NCI-H69 (cell line): ENCODE data around the gene NOL8.

Source experiments
- DNase-seq: peaks from one replicate; lab custom pipeline; 2025; lab: John Stamatoyannopoulos, UW

Gene NOL8

DNA sequence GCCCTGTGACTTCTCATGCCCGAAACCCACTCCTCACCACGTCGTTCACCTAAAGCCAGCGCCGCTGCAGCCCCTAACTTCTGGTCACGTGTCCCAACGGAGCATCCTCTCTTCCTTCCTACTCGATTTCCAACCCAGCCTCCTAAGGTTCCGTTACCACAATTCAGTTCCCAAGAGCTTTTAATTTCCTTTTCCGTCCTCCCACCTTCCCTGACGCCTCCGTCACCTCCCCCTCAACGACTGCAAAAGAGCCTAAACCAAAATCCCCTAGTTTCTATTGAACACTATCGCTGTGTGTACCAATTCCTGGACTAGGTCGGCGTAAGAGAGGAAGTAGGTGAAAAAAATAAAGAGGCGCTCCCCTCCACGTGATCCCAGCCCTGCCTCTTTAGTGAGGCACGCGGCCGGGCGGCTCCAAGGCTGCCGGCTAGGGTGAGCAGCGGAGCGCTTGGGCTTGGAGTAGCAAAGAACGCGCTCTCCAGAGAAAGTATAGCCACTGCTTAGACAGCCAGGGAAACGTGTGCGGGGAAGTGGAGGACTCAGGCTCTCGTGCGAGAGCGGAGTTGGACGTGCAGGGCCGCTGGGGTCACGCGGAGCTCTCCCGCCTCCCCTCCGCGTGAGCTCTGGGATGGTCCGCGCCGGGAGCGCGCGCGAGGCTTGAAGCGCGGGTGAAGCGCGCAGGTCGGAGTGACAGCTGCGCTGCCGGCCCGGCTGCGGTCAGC lies at the start of gene NOL8, which contains the start of gene CENPP:
Gene NOL8, minus strand, starts transcription at position 82 of the 722 bp plus-strand sequence. CDS start 1,189 bp downstream, outside the sequence.
Gene CENPP, plus strand, starts transcription at position 685 of the 722 bp plus-strand sequence.
- peak; percentile 96 for DNase-seq

DNA sequence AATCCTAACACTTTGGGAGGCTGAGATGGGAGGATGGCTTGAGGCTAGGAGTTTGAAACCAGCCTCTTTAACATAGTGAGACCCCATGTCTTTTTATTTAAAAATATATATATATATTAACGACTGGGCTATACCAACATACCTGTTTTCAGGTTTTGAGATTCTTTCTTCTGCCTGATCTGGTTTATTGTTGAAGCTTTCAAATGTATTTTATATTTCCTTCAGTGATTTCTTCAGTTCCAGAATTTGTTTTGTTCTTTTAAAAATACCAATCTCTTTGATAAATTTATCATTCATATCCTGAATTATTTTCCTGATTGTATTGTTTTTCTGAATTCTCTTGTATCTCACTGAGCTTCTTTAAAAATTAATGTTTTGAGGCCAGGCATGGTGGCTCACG lies 48.0 kb upstream of the NOL8 start:
- DNase-seq, result no peak

GRCh38 chr9:92369075-92369474 lies 43.9 kb upstream of the NOL8 start:
- no peak for DNase-seq

- no peak for DNase-seq
Measured at GRCh38 chr9:92360083-92360482, 34.9 kb upstream of the NOL8 start.

GRCh38 chr9:92359394-92359995 lies 34.3 kb upstream of the NOL8 start:
- DNase-seq, result no peak

- no peak for DNase-seq
Measured at GRCh38 chr9:92353051-92353450, 27.9 kb upstream of the NOL8 start.

GRCh38 chr9:92350740-92351133 lies 25.6 kb upstream of the NOL8 start:
- no peak for DNase-seq

DNA sequence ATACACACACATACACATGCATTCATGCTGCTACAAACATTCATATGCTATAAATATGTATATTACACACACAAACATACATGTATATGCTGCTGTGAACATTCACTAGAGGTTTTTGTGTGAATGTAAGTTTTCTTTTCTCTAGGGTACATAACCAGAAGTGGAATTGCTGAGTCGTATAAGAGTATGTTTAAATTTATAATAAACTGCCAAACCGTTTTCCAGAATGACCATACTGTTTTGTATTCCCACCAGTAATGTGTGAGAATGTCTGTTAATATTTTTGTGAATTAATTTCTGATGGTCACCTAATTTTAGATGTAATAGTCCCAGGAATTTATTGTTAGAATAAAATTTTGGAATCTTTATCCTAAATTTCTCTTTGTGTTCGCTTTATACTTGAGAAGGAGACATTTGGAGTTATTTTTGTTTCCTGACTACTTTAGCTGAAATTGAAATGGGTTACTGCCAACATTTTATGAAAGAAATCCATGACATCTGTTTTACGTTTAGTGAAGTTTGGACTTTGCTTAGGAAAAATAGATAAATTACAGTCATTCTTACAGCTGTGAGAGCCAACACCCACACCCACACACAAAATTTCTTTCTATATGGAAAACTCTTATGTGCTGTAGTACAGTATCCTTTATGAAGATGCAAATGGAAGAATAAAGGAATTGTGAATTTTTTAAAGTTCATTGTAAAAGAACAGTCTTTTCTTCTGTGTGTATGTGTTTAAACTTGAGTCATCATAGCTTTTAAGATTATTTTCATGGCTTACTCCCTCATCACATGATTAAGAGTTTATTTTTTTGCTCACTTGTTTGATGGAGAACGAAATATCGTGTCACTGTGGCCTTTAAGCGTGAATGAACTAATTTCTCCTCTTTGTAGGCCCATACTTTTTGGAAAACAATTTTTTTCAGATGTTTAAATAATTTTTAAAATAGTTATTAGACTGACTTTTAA lies 24.9 kb upstream of the NOL8 start:
- no peak for DNase-seq

DNA sequence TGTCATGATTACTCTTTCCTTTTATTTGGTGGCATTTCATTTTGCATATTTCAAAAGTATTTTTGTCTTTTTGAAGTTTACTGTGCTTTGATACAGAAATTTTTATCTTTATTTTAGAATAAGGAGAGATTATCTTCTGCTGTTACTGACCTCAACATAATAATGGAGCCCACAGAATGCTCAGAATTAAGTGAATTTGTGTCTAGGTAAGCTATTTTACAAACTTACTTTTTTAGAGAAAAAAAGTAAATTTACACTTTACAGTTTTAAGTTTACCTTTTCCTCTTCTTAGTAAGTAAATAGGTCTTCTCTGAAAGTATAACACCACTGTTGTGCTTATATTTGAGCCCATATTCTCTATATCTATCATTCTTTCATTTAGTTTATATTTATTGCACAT lies 20.4 kb upstream of the NOL8 start:
- no peak for DNase-seq

- peak; percentile 19 for DNase-seq
Measured at GRCh38 chr9:92342825-92343488, 17.8 kb upstream of the NOL8 start.

DNA sequence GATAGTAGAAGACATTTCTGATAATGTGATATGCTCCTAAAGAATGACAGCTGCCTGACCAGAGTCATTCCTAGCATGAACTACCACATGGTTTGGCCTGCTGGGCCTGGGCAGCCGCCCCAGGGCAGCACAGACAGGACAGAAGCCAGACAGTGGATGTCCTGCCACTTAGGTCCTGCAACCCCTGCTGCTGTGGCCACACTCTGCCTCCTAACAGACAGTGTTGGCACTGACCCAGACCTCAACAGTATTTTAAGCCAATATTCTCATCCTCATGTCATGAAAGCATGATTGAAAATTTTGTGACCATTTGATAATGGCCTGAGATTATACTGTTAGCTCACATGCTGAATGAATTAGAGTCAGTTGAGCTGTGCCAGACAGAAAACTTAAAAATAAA lies 16.4 kb upstream of the NOL8 start:
- DNase-seq, result no peak

- no peak for DNase-seq
Measured at GRCh38 chr9:92333282-92333634, 8.1 kb upstream of the NOL8 start.

DNA sequence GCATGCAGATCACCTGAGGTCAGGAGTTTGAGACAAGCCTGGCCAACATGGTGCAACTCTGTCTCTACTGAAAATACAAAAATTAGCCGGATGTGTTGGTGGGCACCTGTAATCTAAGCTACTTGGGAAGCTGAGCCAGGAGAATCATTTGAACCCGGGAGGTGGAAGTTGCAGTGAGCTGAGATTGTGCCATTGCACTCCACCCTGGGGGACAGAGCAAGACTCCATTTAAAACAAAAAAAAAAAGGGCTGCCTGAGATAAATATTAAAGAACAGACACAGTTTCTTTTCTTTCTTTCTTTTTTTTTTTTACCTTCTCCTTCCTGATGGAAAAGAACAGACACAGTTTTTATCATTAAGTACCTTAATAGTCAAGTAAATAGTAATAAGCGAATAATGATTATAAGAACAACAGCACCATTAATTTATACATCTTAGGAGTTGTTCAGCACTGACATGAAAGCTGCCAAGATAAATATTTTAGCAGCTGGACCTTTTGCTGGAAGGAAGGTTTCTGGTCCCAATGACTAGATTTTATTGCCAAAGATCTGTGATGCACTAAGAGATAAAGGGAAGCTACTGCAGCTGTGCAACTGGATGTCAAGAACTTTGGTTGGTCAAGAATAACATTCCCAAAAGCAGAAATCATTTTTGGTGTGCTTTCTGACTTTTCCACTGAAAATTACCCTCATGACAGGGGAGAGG lies 7.6 kb upstream of the NOL8 start:
- DNase-seq, result no peak

DNA sequence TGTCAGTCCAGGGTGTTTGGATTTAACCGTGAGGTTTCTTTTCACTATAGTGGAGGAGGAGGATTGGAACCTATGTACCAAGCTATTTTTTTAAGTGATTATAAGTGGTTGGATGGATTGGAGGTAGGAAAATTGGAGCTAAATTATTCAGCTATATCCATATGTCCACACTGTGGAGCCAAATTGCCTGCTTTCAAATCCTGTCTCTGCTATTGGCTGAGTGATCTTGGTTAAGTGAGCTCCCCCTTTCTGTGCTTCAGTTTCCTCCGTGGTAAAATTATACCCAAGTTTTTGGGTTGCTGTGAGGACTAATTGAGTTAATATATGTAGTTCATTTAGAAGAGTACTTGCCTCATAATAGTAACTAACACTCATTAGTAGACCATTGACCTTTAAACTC lies 3.1 kb upstream of the NOL8 start:
- DNase-seq, result peak; percentile 88

DNA sequence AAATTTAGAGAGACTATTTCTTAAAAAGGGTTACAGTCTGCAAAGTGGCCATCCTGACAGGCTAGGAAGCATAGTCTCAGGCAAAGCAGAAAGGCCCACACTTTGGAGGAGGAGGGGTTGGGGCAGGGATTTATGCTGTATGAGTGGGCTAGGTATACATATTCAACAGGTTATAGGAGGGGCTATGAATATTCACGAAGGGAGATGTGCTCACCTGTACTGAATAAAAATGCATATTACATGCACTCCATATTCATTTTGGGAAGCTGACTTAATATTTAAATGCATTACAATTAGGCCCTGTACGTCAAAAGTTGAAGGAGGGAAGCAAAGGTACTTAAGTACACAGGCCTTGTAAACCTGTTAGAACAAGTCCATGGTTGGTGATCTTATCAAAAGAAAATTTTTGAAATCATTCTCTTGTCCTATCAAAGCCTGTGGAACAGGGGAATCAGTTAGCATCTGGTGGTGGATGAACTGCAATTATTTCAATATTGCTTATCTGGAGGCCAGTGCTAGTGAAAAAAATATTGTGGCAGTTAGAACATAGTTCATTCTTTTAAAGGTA lies 2.2 kb upstream of the NOL8 start:
- peak; percentile 56 for DNase-seq

GRCh38 chr9:92325991-92326500 lies 896 bp upstream of the NOL8 start:
- peak; percentile 80 for DNase-seq

- no peak for DNase-seq
Measured at GRCh38 chr9:92324889-92325268, 271 bp downstream of the NOL8 start.

- DNase-seq, result no peak
Measured at GRCh38 chr9:92324431-92324830, 719 bp downstream of the NOL8 start.

DNA sequence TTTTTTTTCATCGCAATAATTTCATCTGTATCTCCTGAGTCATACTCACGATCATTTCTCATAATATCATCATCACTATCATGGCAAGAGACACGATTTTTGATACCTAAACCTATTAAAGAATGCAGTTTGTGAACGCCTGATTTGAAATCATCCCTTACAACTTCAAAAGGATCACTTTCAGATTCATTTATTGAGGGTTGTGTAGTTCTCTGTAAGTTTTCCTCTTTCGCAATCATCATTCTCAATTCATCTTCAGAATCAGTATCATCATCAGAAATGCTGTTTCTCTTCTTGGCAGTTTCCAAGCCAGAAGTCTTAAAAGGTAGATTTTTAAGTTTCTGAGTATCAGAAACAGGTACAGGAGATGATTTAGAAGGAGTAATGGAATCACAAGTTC lies 9.7 kb downstream of the NOL8 start:
- DNase-seq, result no peak

- no peak for DNase-seq
Measured at GRCh38 chr9:92313624-92314012, 11.5 kb downstream of the NOL8 start.
